ENCODE measurements around the gene CRTC1.

CRTC1 gene

GRCh38 chr19:18780631-18781030 lies 97.2 kb downstream of the CRTC1 start:
- no peak for DNase-seq (ENCODE audit: low read depth in 3 of 3, low spot score in 1 of 3)

- DNase-seq (ENCODE audit: low read depth in 3 of 3, low spot score in 1 of 3) = no peak
Measured at GRCh38 chr19:18781047-18781600, 97.6 kb downstream of the CRTC1 start.

GRCh38 chr19:18781885-18782527 lies 98.5 kb downstream of the CRTC1 start:
- no peak for DNase-seq (ENCODE audit: low read depth in 3 of 3, low spot score in 1 of 3)

GRCh38 chr19:18782559-18783225 lies 99.2 kb downstream of the CRTC1 start:
- no peak for DNase-seq (ENCODE audit: low read depth in 3 of 3, low spot score in 1 of 3)

- DNase-seq (ENCODE audit: low read depth in 3 of 3, low spot score in 1 of 3) = no peak
Measured at GRCh38 chr19:18783958-18784785, 100.7 kb downstream of the CRTC1 start.

- DNase-seq (ENCODE audit: low read depth in 3 of 3, low spot score in 1 of 3) = no peak
Measured at GRCh38 chr19:18784786-18785120, 101.3 kb downstream of the CRTC1 start.

- DNase-seq (ENCODE audit: low read depth in 3 of 3, low spot score in 1 of 3) = peak; percentile 17 to 55 (median 22)
Measured at GRCh38 chr19:18785179-18786124, 102.0 kb downstream of the CRTC1 start.

- DNase-seq (ENCODE audit: low read depth in 3 of 3, low spot score in 1 of 3) = no peak
Measured at GRCh38 chr19:18788529-18789421, 105.3 kb downstream of the CRTC1 start.

GRCh38 chr19:18789422-18789869 lies 106.0 kb downstream of the CRTC1 start:
- no peak for DNase-seq (ENCODE audit: low read depth in 3 of 3, low spot score in 1 of 3)

- peak in 1 of 3 donors; percentile 20 for DNase-seq (ENCODE audit: low read depth in 3 of 3, low spot score in 1 of 3)
Measured at GRCh38 chr19:18789883-18790565, 106.5 kb downstream of the CRTC1 start.

GRCh38 chr19:18790566-18791314 lies 107.3 kb downstream of the CRTC1 start, which contains the start of gene COMP:
COMP (minus strand) TSS chr19:18791305; CDS start chr19:18791269, 36 bp downstream.
- no peak for DNase-seq (ENCODE audit: low read depth in 3 of 3, low spot score in 1 of 3)

GRCh38 chr19:18791315-18791678 lies 107.8 kb downstream of the CRTC1 start:
- DNase-seq (ENCODE audit: low read depth in 3 of 3, low spot score in 1 of 3) = no peak

- no peak for DNase-seq (ENCODE audit: low read depth in 3 of 3, low spot score in 1 of 3)
Measured at GRCh38 chr19:18792661-18793060, 109.2 kb downstream of the CRTC1 start.

- no peak for DNase-seq (ENCODE audit: low read depth in 3 of 3, low spot score in 1 of 3)
Measured at GRCh38 chr19:18793144-18794028, 109.9 kb downstream of the CRTC1 start.

GRCh38 chr19:18794029-18794313 lies 110.5 kb downstream of the CRTC1 start:
- DNase-seq (ENCODE audit: low read depth in 3 of 3, low spot score in 1 of 3) = no peak

- no peak for DNase-seq (ENCODE audit: low read depth in 3 of 3, low spot score in 1 of 3)
Measured at GRCh38 chr19:18794692-18795091, 111.2 kb downstream of the CRTC1 start.

- DNase-seq (ENCODE audit: low read depth in 3 of 3, low spot score in 1 of 3) = no peak
Measured at GRCh38 chr19:18795540-18795939, 112.1 kb downstream of the CRTC1 start.

- DNase-seq (ENCODE audit: low read depth in 3 of 3, low spot score in 1 of 3) = no peak
Measured at GRCh38 chr19:18796239-18796638, 112.8 kb downstream of the CRTC1 start.
